GM19351 (cell line): ENCODE measurements around the gene RAPGEF4.
A peak's percentile ranks its signal among the peaks of the same experiment; 100 is the strongest.

Experiments
- ATAC-seq: cut with Tn5 transposase; IDR thresholded peaks from one replicate; pipeline ENCODE4 v1.9.1; 2021; ENCODE audit warnings: mild to moderate bottlenecking, moderate library complexity; ENCODE audit not compliant: unreplicated experiment

Gene RAPGEF4

DNA sequence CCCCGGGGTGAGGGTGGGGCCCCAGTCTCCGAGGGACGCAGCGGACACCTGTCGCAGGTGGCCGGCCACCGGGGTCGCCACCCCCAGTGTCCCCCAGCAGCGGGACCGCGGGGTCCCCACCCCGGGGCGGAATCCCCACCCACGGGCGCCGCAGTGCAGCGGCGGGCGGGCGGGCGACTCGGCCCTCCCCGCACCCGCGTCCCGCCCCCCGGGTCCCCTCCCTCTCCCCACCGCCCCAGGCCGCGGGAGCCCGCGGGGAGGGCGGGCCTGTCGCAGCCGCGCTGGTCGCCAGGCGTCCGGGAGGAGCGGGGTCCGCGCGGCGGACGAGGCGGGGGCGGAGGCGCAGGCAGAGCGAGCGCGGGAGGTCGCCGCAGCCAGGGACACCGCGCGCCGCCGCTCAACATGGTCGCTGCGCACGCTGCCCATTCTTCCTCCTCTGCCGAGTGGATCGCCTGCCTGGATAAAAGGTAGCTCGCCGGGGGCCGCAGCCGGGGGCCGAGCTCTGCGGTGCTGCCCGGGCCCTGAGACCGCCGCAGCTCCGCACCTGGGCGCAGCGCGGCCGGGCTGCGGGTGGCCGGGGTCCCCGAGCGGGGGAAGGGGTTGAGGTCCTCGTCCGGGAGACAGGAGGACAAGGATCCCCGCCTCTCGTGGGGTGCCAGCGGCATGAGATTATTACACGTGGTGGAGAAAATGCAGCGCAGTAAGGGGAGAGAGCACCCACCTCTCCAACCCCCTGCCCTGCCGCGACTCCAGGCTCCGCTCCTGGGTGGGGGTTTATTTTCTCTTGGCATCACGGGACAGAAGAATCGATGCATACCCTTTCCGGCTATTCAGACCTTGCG lies at the start of gene RAPGEF4:
Gene RAPGEF4, plus strand, starts transcription at position 264 of the 842 bp plus-strand sequence. Its CDS starts 139 bp downstream, at position 403.
- no peak for ATAC-seq

DNA sequence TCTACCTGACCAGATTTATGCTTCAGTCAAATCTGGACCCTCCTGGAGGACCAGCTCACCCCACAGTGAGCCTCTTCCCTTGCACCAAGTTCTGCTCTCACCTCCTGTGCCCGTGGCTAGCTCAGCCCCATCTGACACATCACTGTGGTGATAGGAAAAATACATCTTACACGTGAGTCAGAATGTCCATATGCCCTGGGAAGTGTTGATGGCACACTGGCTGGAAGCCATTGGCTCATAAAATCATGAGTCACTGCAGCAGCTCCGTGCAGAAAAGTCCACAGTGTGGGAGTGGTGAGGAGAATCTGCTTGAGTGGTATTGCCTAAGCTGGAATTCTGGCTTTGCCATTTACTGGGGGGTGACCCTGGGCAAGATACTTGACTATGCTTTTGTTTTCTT lies 42.6 kb upstream of the RAPGEF4 start:
- no peak for ATAC-seq

DNA sequence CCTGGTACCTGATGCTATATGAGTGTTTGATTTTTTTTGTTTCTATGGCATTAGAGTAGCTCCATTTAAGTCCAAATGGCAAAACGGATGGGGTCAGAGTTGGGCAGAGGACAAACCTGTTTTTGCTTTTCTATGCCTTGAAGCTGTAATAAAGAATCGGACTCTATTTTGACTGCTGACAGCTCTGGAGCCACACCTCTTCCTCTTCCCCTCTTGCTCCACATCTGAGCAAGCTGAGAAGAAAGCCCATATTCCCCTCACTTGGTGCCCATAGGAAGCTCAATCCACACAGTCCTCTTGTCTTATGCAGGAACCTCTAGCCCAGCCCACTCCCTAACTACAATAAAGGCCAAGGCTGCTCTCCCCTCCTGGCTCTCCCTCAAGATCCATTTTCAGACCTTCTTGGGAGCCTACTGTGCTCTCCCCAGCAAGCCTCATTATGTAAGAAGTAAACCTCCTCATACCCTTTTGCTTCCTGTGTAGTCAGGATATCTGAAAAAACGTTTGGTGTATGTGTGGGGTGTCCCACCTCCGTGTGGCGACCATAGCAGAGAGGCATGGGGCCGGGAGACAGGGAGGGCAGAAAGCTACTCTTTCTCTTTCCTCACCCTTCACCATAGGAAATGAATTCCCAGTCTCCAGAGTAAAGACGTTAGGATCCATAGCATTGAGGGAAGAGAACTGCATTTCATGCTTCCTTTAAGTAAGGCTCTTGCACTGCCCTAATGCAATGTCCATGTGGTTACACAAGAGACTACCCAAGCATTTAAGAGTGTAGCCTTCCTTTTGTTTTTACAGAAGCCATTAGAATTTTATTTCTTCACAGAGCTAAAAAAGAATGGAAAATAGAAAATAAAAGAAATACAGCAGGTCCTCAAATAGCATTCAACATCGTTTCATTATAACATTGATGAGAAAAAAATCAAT lies 41.9 kb upstream of the RAPGEF4 start:
- no peak for ATAC-seq

DNA sequence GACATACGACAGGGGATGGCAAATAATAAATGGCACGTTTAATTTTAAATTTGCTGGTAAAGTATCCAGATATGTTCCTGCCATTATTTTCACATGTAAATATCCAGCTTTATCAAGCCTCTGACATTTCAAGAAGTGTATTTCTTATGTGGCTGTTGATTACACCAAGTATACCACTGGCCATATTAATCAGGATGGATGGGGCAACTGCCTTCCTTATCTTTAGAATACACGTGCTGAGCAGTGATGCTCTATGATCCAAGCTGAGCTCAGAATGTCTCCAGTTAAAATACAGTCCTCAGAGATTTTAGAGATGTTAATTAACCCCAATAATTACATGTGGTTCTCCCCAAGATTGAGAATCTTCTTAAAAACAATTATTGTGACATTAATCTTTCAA lies 38.3 kb upstream of the RAPGEF4 start:
- no peak for ATAC-seq

DNA sequence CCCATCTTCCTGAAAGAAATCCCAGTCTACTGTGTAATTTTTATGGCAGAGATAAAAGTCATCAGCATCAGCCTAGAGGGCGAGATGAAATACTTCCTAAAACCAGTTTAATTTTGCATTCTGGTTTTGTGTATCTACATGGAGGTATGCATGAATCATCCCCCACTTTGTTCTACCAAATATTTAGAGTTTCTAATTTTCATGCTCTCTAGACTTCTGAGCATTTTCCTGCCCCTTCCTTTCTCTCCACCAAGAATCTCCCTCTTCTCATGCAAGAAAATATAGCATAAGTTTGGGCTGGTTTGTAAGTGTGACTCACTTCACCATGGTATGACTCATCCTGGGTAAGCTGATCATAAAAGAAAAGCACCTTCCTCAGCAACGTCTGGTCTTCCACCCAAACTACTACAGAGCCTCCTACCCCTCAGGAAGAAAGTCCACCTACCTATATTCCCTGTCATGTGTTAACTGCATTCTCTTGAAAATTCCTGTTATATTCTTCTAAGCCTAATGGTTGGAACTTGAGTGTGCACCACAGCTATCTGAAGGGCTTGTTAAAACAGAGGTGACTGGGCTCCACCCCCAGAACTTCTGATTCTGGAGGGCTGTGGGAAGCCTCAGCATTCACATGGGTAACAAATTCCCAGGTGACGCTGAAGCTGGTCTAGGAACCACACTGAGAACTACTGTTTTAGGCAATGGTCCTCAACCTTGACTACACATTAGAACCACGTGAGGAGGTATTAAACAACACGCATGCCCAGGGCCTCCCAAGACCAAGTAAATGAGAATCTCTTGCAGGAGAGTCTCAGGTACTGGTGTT lies 37.4 kb upstream of the RAPGEF4 start:
- ATAC-seq = peak; percentile 96

DNA sequence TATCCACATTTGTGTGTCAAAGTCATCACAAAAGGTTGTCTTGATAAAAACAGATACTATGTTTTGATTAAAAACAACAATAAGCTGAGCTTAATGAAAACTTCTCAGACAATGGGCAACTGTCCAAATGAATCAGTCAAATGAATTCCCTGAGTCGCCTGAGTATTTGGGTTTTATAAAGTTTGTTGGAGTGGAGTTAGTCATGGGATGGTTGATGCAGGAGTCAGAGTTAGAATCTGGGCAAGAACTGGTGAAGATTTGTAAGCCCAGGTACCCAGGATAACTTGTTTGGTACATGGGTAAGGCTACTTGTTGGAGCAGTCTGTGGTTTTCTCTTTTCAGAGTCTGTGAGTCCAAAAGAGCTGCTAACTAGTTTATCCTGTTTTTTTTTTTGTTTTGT lies 34.4 kb upstream of the RAPGEF4 start:
- no peak for ATAC-seq

DNA sequence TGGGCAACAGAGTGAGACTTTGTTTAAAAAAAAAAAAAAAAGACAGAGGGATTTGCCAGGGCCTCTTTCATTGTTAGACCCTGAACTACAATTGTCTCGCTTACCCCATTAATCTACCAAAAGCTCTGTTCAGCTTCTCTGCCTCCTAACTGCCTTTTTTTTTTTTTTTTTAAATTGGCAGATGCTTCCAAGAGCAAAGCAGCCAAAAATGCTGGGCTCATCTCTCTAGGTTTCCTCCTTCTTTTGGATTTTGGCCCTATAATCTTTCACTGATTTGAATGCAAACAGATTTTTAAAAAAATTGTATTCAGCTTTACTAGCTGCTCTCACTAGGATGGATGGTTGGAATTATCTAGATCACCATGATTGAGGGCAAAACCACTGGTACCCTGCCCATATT lies 33.2 kb upstream of the RAPGEF4 start:
- no peak for ATAC-seq

DNA sequence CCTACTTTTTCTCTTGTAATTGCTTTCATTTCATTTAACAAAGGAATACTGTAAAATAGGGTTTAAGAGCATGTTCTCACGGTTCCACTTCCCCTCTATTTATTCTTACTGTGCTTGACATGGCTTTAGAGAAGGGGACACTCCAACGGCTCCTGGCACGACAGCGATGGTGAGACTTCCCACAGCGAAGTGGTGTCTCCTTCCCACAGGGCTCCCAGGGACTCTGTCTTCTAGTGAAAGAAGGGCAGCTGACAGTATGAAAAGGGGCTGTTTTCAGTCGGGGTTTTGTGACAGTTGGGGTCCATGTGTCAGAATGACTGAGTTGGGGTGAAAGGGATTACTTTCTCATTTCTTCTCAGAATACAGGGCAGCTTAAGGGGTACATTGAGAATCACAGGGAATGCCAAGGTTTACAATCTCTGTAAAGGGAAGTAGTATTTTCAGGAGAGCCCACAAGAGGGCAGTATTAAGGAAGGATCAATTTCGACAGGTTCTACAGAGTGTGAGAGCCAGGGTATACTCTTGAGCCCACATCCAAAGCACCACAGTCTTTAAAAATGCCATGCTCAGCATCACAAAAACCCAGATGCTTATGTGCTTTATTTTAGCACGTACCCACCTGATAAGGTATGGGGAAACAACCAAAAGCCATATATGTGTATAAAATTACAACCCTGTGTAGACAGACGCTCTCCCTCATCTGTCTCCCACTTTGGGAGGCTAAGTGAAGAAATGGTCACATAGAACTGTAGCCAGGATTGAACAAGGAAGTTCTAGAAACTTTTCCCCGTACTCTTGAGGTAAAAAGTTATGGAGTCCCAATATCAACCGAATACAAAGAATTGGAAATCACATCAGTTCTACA lies 31.3 kb upstream of the RAPGEF4 start:
- ATAC-seq = no peak

DNA sequence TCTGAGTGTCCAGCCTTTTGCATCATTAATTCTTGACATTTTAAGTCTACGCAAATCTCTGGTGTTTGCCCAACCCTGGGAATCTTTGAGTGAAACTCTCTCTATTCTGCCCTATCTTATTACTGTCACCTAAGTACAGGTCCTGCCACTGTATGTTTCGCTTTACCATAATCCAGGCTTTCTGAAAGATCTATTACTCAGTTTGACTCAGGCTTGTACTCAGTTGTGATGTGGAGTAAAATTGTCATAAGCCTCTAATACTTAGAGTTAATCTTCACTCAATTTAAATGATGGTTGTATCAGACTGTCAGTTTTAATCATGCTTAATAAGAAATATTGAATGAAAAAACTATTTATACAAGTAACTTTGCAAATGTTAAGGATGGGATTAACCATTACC lies 30.3 kb upstream of the RAPGEF4 start:
- no peak for ATAC-seq

DNA sequence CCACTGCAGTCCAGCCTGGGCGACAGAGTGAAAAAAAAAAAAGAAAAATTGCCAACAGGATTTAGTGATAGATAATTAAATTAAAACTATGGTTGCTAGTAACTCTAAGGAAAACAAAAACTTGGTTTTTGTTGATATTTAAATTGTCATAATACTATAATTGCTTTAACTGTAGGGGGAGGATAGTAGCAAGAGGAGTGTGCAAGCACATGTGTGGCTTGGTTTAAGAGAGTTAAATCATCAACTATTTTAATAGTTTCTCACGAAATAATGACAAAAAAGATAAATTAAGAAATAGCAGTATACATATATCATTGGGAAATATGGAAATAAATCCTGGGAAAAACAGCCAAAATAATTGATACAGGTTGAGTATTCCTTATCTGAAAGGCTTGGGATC lies 27.4 kb upstream of the RAPGEF4 start:
- no peak for ATAC-seq

DNA sequence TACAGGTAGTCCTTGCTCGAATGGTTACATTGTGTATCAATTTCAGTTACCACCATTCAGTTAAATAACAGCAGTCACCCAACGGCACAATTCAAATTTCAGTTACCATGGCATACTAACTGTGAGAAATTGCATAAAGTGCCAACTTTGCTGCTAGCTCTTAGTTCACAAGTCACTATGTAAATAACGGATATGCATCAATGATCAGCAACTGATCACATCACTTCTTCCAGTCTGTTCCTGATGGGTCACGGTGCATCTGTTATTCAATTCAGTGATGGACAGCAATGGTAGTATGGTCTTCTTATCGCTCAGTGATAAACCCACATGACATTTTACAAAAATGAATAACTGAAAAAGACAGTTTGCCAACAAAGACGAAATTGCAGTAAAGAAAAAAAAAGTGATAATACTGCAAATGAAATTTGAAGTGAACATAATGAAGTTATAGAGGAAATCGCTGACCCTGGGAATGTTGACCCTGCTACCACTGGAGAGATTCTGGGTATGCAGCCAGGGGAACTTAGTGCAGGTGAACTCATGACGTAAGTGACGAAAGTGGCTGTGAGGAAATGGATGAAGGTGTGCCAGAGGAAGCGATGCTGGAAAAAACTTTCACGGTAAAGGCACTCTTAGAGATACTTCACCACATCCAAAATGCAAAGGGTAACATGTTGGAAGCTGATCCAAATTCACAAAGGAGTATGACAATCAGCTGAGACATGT lies 25.9 kb upstream of the RAPGEF4 start:
- ATAC-seq = no peak

DNA sequence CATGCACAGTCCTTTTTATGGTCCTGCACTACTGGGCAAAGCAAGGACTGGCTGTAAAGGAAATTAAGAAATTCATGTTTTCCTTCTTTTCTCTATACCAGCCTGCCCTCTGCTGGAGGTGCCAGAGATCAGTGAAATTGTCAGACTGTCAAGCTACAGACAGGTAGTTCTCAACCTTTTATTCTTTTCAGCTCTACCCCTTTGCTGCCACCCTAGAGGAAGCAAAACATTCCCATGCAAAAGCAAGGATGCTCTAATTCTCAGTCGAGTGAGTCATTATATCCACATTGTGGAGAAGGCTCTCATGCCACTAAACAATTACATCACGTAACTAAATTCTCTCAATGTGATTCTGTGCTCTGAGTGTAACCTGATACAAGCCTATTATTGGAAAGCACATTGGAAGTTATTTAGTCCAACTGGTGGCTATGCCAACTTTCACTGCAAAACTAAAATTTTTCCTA lies 25.0 kb upstream of the RAPGEF4 start:
- no peak for ATAC-seq

DNA sequence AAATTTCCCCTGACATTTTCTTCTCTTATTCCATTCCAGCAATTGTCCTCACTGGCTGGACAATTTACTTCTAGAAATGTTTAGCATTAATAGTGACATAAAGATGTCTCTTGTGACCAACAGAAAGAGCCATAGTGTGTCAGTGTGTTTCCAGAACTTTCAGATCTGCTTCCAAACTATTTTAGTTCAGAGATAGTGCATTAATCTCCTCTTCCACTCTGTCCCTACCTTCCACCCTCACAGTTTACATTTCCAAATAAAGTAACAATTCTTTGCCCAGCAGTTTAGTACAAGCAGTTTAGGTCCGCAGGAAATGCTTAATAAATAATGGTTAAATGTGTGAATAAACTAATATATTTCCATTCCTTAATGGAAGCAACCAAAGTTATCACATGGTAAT lies 24.5 kb upstream of the RAPGEF4 start:
- ATAC-seq = no peak

DNA sequence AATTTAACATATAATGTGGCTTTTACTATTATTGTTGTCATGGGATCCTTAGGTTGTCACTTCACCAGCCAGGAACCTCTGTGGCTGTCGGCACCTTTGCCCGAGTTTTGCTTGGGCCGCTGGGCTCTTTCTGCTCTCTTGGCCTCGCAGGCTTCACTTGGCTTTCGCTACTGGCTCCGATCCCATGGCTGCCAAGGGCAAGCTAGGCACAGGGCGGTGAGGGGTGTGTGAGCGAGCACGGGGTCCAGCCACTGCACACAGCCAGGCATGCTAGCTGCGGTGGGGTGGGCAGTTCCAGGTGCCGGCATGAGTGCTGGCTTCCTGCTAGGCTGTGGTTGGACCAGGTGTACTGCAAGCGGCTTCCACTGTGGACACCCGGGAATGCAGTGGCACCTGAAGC lies 23.4 kb upstream of the RAPGEF4 start:
- no peak for ATAC-seq

DNA sequence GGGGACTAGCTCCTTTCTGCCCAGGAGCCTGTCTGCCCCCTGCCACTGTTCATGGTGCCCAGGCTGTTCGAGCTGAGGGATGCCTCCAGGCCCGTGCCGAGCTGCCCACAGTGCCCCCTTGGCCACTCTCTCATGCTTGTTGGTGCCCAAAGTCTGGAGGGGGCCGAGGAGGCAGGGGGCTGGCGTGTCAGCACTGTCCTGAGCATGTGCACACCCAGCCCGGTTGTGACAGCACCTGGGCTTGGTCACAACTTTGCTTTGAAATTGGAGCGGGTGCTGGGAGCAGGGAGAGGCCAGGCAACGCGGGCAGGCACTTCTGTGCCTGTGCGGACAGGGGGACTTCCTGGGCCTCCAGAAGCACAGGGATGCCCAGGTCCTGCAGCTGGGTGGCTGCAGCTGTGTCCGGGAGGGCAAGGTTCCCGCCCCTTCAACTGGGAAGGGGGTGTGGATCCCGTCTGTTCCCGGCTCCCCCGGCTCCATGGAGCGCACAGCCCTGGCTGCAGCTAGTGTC lies 22.2 kb upstream of the RAPGEF4 start:
- ATAC-seq = no peak

DNA sequence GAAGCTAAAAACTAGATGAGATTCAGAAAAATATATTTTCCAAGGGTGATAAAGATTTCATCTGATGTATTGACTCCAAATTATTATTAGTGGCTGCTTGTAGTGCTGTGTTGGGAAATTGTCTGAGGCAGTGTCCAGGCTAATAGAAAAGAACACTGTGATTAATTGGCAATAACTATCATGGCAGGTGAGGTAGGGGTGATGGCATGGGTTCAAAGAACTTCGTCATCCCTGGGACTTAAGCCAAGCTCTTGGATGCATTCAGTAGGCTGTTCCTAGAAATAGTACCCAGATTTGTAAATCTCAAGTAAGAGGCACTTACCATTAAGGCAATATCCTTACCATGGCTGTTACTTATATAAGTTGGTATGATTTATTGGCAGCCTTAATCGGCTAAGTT lies 13.2 kb upstream of the RAPGEF4 start:
- ATAC-seq = no peak

DNA sequence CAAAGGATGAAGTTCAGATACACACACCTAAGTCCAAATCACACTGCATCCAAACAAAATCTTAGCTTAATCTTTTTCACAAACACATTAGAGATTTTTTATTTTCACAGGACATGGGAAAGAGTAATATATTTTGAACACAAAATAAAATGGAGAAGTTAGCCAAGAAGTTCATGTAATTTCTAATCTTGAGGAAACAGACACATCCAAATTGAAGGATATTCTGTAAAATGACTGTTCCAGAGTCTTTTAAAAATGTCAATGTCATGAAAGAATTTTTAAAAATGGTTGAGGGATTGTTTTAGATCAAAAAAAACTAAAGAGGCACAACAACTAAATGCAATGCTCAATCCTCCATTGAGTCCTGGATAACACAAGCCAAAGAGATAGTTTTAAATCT lies 12.4 kb upstream of the RAPGEF4 start:
- no peak for ATAC-seq

DNA sequence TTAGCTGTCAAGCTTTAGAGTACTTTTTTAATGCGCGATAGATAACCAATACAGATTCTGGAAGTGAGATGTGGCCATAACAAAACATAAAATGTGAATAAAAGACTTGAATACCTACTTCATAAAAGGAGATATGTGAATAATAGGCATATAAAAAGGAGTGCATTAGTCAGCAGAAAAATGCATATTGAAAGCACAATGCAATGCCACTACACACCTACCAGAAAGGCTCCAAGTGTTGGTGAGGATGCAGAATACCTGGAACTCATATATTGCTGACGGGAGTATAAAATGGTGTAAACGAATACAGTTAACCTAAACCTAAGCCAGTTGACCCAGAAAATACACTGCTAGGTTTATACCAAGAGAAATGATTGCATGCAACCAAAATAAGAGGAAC lies 10.9 kb upstream of the RAPGEF4 start:
- no peak for ATAC-seq

DNA sequence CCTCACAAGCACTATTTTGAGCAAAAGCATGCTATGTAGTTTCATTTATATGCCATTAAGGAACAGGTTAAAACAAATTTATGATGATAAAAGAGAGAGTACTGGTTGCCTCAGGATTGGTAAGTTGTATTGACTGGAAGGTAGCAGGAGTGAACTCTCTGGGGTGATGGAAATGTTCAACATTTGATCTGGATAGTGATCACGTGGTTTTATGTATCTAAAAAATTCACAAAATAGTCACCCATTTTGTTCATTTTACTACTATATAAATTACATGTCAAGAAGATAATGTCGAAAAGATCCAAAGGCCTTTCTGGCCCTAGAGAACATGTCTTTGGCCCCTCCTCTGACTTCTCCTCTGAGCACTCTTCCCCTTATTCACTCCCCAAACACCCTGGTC lies 10.4 kb upstream of the RAPGEF4 start:
- ATAC-seq = no peak
